Mesothelial cell of epicardium (in vitro differentiated cells): ENCODE data around the gene TSHZ1. TPM values are rescaled to one million over a fixed set of nuclear protein-coding genes. Genes with fewer than 3 reads are reported as not detected.

ENCODE experiments used
- DNase-seq, 2 experiments: peaks; one replicate each; pipeline ENCODE4 v3.0.0; 2021; ENCODE audit warnings: low spot score in 2 of 2; ENCODE audit not compliant: unreplicated experiment in 2 of 2
- H3K27ac Mint-ChIP-seq: 2 replicates; pipeline ENCODE4 v1.8.0; 2021; ENCODE audit warnings: mixed read lengths
- H3K27me3 Mint-ChIP-seq: 2 replicates; pipeline ENCODE4 v1.8.0; 2021; ENCODE audit warnings: low read depth, mixed read lengths
- H3K36me3 Mint-ChIP-seq: 2 replicates; pipeline ENCODE4 v1.8.0; 2021; ENCODE audit warnings: mixed read lengths
- H3K4me1 Mint-ChIP-seq: 2 replicates; pipeline ENCODE4 v1.8.0; 2021; ENCODE audit warnings: mixed read lengths
- H3K4me3 Mint-ChIP-seq: 2 replicates; pipeline ENCODE4 v1.8.0; 2021; ENCODE audit warnings: mild to moderate bottlenecking, moderate library complexity, mixed read lengths
- H3K9me3 Mint-ChIP-seq: 2 replicates; pipeline ENCODE4 v1.8.0; 2021; ENCODE audit warnings: mixed read lengths
- total RNA-seq: library from RNA; stranded (reverse); gene quantifications from 3 replicates; pipeline ENCODE4 v1.2.1, GENCODE V29; 2021
- TF ChIP-seq, protein P1 (sequence below): fragments of 200-600 bp; sonication (generic); IDR thresholded peaks from one replicate; pipeline ENCODE4 v1.5.0; 2021; ENCODE audit warnings: antibody characterized with exemption; ENCODE audit not compliant: unreplicated experiment

Gene TSHZ1
- total RNA-seq, 1 donor from 2014 or later: 48.6 TPM

DNA sequence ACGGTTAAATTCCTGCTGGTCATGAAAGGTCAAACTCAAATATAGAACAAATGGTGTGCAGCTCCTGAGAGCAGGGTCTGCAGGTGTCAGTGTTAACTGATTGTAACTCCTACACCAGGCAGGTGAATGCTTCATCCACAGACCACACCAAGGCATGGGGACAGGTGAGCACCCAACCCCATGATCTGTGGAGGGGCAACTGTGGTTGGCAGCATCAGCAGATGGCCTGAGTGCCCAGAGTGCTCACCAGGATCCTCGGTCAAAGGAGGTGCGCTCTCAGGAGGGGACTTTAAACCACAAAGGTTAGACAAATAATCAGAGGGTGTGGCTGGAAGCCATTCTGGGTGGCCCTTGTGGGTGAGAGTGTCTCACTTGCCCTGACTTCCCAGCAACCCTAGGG is 46.1 kb upstream of the TSHZ1 start:
- H3K4me1 Mint-ChIP-seq: peaks cover 4% of the 10 kb centered on the region
- no peaks in the 10 kb centered on the region for H3K9me3 Mint-ChIP-seq
- no peak overlapping the region for H3K27ac Mint-ChIP-seq
- peaks cover 13% of the 10 kb centered on the region for H3K27me3 Mint-ChIP-seq
- H3K4me3 Mint-ChIP-seq: no peak overlapping the region
- TF ChIP-seq, protein P1, sequence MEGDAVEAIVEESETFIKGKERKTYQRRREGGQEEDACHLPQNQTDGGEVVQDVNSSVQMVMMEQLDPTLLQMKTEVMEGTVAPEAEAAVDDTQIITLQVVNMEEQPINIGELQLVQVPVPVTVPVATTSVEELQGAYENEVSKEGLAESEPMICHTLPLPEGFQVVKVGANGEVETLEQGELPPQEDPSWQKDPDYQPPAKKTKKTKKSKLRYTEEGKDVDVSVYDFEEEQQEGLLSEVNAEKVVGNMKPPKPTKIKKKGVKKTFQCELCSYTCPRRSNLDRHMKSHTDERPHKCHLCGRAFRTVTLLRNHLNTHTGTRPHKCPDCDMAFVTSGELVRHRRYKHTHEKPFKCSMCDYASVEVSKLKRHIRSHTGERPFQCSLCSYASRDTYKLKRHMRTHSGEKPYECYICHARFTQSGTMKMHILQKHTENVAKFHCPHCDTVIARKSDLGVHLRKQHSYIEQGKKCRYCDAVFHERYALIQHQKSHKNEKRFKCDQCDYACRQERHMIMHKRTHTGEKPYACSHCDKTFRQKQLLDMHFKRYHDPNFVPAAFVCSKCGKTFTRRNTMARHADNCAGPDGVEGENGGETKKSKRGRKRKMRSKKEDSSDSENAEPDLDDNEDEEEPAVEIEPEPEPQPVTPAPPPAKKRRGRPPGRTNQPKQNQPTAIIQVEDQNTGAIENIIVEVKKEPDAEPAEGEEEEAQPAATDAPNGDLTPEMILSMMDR: no peak
- no peaks in the 10 kb centered on the region for H3K36me3 Mint-ChIP-seq
- DNase-seq: no peak

DNA sequence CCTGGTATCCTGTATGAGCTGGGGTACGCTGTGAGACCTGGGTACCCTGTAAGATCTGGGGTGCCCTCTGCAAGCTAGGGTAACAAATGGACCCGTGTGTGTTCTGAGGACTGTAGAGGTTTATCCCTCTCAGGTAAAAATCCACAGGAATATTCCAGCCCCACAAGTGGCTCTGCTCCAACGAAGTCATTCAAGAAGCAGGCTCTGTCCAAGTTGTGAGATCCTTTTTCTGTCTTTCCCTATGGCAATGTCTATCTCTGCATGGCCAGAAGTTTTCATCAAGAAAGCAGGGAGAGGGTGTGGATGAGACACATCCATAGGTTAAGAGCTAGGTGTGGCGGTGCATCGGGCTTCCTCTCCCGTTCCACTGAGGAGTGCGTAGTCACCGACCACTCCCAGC is 44.7 kb upstream of the TSHZ1 start:
- Mint-ChIP-seq H3K27ac (no peak overlapping the region), H3K9me3 (no peaks in the 10 kb centered on the region)

DNA sequence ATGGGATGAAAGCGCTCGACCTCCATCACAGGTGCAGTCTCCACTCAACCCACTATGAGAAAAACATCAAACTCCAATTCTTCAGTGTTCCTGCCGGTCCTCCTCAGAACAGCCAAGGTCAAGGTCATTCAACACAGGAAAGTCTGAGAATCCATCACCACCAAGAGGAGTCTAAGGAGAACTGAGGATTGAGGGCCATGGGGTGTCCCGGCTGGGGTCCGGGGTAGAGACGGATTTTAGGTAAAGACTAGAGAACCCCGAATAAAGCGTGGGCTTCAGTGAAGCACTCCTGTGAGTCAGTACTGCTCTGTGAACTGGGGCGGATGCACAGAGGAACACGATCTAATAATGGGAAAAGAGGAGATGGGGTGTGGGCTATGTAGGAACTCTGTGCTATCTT is 43.5 kb upstream of the TSHZ1 start:
- Mint-ChIP-seq H3K4me1 (peaks cover 4% of the 10 kb centered on the region), H3K9me3 (no peaks in the 10 kb centered on the region), H3K4me3 (no peak overlapping the region), H3K27me3 (peaks cover 3% of the 10 kb centered on the region), H3K36me3 (no peaks in the 10 kb centered on the region), H3K27ac (no peak overlapping the region)
- DNase-seq: no peak
- TF ChIP-seq, protein P1: no peak

More for the DNA sequence above, 44.7 kb upstream of the TSHZ1 start:
- TF ChIP-seq, protein P1: no peak
- Mint-ChIP-seq H3K36me3 (no peaks in the 10 kb centered on the region), H3K27me3 (peaks cover 6% of the 10 kb centered on the region), H3K4me3 (no peak overlapping the region), H3K4me1 (peaks cover 4% of the 10 kb centered on the region)
- no peak for DNase-seq

DNA sequence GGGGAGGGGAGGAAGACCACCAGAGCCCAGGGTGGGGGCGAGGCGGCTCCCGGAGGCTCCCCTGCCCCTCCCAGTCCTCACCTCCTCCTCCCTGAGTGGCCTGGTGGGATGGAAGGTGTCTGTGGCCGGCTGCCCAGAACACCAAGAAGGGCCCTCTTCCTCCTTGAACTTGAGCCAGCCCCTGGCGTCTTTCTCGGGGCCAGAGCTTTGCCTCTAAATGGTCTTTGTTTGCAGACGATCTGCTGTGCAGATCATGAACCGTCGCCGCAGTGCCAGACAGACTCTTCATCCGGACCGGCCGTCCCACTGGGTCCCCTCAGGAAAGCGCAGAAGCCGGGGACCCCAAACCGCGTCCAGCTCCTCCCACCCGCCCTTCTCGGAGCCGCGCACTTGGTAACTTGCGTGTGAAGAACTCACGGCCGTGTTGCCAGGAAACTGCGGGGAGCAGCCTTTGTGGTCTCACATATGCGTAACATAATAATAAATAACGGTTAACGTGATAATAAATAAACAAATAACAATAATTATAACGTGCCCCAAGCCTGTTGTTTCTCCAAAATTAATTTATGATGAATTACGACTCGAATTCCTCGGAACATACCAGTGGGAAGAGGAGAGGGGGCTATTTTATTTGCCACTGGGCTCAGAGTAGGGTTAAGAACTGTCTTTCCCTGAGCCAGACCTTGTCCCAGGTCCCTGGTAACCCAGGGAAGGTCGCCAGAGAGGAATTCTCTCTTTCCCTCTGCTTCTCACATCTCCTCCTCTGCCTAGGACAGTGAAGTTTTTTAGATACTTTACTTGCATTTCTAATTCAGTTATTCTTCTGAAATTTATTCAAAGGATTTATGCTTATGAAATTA is 42.6 kb upstream of the TSHZ1 start:
- H3K27me3 Mint-ChIP-seq: peaks cover 5% of the 10 kb centered on the region
- H3K4me1 Mint-ChIP-seq: peaks cover 4% of the 10 kb centered on the region
- H3K36me3 Mint-ChIP-seq: no peaks in the 10 kb centered on the region
- TF ChIP-seq, protein P1: no peak
- H3K9me3 Mint-ChIP-seq: no peaks in the 10 kb centered on the region
- H3K27ac Mint-ChIP-seq: no peak overlapping the region
- no peak overlapping the region for H3K4me3 Mint-ChIP-seq
- DNase-seq: no peak

DNA sequence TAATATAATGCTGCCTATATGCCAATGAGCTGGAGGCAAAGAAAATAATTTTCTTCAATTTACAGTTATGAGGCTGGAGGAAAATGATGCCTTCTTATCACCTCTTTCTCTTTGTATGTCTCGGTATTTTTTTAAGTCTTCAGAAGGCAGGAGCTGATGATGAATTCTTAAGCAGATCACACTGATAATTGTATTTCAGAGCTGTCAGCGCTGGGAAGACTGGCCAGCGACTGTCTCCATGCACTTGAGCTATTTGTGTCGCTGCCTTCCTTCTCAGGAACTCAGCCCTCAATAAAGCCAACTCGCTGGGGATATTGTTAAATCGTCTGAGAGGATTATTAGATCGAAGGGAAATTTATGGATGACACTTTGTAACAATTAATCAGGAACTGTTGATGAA is 42.0 kb upstream of the TSHZ1 start:
- Mint-ChIP-seq H3K36me3 (no peaks in the 10 kb centered on the region), H3K4me3 (no peak overlapping the region), H3K4me1 (peaks cover 4% of the 10 kb centered on the region), H3K27me3 (peaks cover 5% of the 10 kb centered on the region), H3K9me3 (no peaks in the 10 kb centered on the region), H3K27ac (no peak overlapping the region)
- DNase-seq: no peak
- TF ChIP-seq, protein P1: no peak
